GM10248 (cell line): ENCODE results near the gene TMEM39A.

Experiments
- CTCF ChIA-PET: fragments of 300-600 bp; sonication (Branson Sonifier 250); formaldehyde crosslinking; extraction: SDS; loops from one replicate; lab custom pipeline; 2021; ENCODE audit warnings: antibody characterized with exemption; lab: Yijun Ruan, JAX
- POLR2A ChIA-PET: fragments of 350-650 bp; sonication (Branson Sonifier 250); formaldehyde crosslinking; extraction: SDS; loops from one replicate; lab custom pipeline; 2020; ENCODE audit warnings: antibody characterized with exemption; lab: Yijun Ruan, JAX
- DNase-seq: peaks from one replicate; pipeline ENCODE4 v3.0.0; 2012; ENCODE audit errors: extremely low spot score
- CTCF ChIP-seq: IDR thresholded peaks from 2 replicates; pipeline ENCODE4 v1.5.1; 2012; ENCODE audit warnings: mild to moderate bottlenecking, low read depth; ENCODE audit errors: extremely low read depth, missing control alignments, control extremely low read depth

Gene TMEM39A

GRCh38 chr3:119427669-119428068 lies 35.7 kb downstream of the TMEM39A start:
- ChIA-PET POLR2A (no interaction called here), CTCF (interaction anchor here (0.8 to 1.2 kb wide), 3 partner anchors 9 to 26 kb away, joined by 3 to 4 read pairs (median 3); no protein-coding TSS in a partner anchor)
- TF ChIP-seq CTCF: no peak
- DNase-seq: no peak

DNA sequence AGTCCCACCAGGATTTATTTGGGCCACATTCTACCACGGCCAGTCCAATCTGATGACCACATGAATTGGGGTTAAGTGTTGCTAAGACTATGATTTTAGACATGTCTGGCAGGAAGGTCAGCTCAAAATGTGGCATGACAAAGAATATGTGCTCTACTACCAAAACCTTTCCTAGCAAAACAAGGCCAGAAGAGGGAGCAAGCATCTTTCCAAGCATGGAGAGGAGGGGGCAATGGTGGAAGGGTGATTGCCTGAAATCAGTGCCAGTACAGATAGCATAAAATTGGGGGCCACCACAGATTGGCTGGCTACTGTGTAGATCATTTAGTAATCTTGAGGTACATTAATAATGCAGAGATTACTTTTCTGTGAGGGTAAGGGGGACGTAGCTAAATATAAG lies 43.2 kb downstream of the TMEM39A start:
- DNase-seq: no peak
- CTCF ChIA-PET: interaction anchor here (1.1 kb wide), 1 partner anchor 261 kb away, joined by 3 read pairs; no protein-coding TSS in a partner anchor
- POLR2A ChIA-PET: no interaction called here
- no peak for TF ChIP-seq CTCF

- CTCF ChIA-PET: interaction anchor here (1.4 kb wide), 1 partner anchor 29 kb away, joined by 4 read pairs; no protein-coding TSS in a partner anchor
Observed at GRCh38 chr3:119418641-119419040, 44.8 kb downstream of the TMEM39A start.

GRCh38 chr3:119417771-119418512 lies 45.5 kb downstream of the TMEM39A start:
- ChIA-PET CTCF (interaction anchor here (1.1 to 1.8 kb wide), 3 partner anchors 10 to 30 kb away, joined by 3 to 4 read pairs (median 4); no protein-coding TSS in a partner anchor), POLR2A (no interaction called here)
- no peak for DNase-seq
- TF ChIP-seq CTCF: no peak

More at GRCh38 chr3:119418641-119419040, 44.8 kb downstream of the TMEM39A start:
- POLR2A ChIA-PET: no interaction called here
- DNase-seq: no peak
- TF ChIP-seq CTCF: no peak

DNA sequence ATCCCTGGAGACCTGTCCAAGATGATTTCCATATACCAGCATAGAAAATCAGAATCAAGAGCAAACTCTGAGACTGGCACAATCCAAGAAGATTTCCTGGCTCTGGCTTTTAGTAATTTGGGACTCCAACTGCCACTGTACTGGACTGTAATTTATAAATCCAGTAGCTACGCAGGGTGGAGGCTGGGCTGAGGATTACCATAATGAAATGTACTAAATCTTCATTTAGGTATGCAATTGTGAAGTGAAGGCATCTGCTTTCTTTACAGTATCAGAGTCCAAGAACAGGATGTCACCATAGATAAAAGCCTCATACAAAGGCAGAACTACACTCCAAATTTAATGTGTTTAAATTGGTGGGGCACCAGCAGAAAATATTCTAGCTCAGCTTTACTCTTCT lies 46.5 kb downstream of the TMEM39A start:
- TF ChIP-seq CTCF: no peak
- DNase-seq: no peak
- ChIA-PET CTCF (interaction anchor here (1.1 to 1.8 kb wide), 3 partner anchors 11 to 32 kb away, joined by 3 to 4 read pairs (median 4); no protein-coding TSS in a partner anchor), POLR2A (no interaction called here)

- POLR2A ChIA-PET: no interaction called here
Observed at GRCh38 chr3:119413603-119414280, 49.7 kb downstream of the TMEM39A start.

More at GRCh38 chr3:119413603-119414280, 49.7 kb downstream of the TMEM39A start:
- no peak for TF ChIP-seq CTCF
- no peak for DNase-seq
- CTCF ChIA-PET: interaction anchor here (1.2 to 2.0 kb wide), 2 partner anchors 16 to 18 kb away, joined by 3 to 4 read pairs; no protein-coding TSS in a partner anchor
